Stimulated activated CD8-positive, alpha-beta memory T cell treated with anti-CD3 and anti-CD28 coated beads, Interleukin-2, amount 100 ng/mL, for 48 hours (primary cell): ENCODE data around the gene WDR83.
"Not testable (repeated sequence)": the region's sequence is repeated elsewhere in the genome, so short reads cannot be mapped to it uniquely, and the experiment has no call there.

Experiments
- DNase-seq, 2 donors: peaks; one replicate each; pipeline ENCODE4 v3.0.0-alpha.2; 2020; ENCODE audit warnings: low read depth in 2 of 2

WDR83 gene, protein sequence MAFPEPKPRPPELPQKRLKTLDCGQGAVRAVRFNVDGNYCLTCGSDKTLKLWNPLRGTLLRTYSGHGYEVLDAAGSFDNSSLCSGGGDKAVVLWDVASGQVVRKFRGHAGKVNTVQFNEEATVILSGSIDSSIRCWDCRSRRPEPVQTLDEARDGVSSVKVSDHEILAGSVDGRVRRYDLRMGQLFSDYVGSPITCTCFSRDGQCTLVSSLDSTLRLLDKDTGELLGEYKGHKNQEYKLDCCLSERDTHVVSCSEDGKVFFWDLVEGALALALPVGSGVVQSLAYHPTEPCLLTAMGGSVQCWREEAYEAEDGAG

DNA sequence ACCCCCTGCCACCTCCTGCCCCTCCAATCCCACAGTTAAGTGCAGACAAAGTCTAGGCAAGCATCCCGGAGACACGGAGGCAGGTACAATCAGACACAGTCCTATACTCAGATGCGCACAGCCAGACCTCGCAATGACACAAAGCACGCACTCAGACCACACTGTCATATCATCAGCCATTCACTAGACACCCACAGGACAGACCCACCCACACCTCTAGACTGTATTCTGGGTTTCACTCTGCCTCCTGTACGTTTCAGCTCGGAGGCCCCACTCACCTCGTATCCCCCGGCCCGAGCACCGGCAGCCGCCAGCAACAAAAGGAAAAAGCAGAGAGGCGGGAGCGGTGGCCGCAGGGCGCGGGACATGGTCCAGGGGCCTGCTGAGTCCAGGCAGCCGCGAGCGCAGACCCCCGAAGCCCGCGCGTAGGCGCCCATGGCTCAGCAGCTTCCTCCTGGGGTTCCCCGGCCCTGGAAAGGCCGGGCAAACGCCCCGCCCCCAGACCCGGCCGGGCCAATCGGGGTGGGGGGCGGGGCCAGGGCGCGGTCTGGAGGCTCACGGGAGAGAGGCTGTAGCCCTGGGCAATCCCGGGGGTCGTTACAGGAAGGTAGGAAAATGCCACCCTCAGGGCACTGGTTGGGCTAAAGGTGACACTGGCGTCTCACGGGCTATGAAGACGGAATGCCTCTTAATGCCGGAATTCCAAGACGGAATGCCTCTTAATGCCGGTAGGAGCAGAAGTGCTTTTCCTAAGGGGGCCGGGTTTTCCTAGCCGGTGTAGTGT is at the start of gene WDR83, which contains the start of gene MAN2B1:
Gene WDR83, plus strand, starts transcription at position 543 of the 784 bp plus-strand sequence. CDS start 2,984 bp downstream, outside the sequence.
Gene MAN2B1, minus strand, starts transcription at position 478 of the 784 bp plus-strand sequence. Its CDS starts 41 bp downstream, at position 437.
- DNase-seq, result peak; percentile 72 to 83

DNA sequence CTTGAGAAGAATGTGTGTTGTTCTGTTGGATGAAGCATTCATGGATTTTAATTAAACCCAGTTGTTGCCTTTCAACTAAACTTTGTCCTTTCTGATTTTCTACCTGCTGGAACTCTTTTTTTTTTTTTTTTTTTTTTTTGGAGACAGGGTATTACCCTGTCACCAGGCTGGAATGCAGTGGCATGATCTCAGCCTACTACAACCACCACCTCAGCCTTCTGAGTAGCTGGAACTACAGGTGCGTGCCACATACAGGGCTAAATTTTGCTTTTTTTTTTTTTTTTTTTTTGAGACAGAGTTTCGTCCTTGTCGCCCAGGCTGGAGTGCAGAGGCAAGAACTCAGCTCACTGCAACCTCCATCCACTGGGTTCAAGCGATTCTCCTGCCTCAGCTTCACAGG is 49.0 kb upstream of the WDR83 start:
- DNase-seq, result no peak

DNA sequence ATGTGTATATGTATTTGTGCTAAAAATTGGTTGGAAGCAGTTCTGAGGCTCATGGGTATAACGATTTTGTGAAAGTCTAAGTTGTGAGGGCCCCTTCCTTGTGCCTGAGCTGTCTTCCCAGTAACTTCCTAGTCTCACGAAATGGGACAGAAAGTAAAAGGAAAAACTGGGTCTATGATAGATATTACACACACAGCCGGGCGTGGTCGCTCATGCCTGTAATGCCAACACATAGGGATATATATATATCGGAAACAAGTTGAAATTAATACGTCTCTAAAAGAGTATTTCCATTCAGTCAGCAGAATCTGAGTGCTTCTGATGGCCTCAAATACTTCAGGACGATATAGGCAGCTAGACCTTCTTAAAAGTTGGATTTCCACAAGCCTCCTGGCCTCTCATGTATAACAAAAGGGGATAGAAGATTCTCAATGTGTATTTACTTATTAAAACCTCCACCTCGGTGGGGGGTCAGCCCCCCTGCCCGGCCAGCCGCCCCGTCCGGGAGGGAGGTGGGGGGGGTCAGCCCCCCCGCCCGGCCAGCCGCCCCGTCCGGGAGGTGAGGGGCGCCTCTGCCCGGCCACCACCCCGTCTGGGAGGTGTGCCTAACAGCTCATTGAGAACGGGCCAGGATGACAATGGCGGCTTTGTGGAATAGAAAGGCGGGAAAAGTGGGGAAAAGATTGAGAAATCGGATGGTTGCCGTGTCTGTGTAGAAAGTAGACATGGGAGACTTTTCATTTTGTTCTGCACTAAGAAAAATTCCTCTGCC is 45.2 kb upstream of the WDR83 start:
- not testable (repeated sequence) for DNase-seq

DNA sequence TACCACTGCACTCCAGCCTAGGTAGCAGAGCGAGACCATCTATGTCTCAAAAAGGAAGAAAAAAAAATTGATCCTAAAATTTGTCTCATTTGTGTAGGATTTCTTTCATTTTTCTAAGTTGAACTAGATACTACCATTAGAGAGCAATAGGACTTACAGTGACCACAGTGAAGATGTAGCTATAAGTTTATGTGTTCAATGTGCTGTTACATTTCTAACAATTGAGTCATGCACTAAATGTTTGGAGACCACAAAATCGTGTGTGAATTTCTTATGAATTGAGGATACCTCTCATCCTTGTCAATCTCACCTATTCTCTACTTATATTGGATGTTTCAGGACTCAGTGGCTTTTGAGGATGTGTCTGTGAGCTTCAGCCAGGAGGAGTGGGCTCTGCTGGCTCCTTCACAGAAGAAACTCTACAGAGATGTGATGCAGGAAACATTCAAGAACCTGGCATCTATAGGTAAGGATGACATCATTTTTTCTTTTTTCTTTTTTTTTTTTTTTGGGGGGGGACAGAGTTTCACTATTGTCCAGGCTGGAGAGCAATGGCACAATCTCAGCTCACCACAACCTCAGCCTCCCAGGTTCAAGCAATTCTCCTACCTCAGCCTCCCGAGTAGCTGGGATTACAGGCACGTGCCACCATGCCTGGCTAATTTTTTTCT is 43.1 kb upstream of the WDR83 start:
- DNase-seq, result no peak

DNA sequence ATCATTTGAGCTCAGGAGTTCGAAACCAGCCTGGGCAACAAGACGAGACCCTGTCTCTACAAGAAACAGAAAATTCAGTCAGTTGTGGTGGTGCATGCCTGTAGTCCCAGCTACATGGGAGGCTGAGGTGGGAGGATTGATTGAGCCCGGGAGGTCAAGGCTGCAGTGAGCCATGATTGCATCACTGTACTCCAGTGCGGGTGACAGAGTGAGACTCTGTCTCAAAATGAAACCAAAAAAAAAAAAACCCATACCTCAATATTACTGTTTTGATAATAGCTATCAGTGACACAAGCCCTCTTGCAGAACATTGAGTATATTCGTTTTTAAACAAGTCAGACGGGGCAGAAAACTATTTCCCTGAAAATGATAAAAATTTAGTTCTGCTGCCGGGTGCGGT is 39.6 kb upstream of the WDR83 start:
- DNase-seq, result no peak

DNA sequence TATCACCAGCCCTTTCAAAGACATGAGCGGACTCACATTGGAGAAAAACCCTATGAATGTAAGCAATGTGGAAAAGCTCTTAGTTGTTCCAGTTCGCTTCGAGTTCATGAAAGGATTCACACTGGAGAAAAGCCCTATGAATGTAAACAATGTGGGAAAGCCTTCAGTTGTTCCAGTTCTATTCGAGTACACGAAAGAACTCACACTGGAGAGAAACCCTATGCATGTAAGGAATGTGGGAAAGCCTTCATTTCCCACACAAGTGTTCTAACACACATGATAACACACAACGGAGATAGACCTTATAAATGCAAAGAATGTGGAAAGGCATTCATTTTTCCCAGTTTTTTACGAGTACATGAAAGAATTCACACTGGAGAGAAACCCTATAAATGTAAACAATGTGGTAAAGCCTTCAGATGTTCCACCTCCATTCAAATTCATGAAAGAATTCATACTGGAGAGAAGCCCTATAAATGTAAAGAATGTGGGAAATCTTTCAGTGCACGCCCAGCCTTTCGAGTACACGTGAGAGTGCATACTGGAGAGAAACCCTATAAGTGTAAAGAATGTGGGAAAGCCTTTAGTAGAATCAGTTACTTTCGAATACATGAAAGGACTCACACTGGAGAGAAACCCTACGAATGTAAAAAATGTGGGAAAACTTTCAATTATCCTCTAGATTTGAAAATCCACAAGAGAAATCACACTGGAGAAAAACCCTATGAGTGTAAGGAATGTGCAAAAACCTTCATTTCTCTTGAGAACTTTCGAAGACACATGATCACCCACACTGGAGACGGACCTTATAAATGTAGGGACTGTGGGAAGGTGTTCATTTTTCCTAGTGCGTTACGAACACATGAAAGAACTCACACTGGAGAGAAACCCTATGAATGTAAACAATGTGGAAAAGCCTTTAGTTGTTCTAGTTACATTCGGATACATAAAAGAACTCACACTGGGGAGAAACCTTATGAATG is 38.3 kb upstream of the WDR83 start:
- DNase-seq, result no peak

DNA sequence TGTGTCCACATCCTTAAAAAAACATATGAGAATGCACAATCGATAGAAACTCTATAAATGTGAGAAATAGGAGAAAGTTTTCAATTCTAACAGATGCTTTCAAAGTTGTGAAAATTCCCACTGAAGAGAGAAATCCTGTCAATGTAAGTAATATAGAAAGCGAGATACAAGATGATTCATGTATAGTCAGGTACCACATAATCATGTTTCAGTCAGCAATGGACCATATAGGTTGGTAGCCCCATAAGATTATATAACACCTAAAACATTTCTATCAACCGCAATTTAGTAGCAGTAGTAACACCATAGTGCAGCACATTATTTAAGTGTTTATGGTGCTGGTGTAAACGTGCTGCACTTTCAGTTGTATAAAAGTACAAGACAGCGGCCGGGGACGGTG is 37.4 kb upstream of the WDR83 start:
- no peak for DNase-seq

DNA sequence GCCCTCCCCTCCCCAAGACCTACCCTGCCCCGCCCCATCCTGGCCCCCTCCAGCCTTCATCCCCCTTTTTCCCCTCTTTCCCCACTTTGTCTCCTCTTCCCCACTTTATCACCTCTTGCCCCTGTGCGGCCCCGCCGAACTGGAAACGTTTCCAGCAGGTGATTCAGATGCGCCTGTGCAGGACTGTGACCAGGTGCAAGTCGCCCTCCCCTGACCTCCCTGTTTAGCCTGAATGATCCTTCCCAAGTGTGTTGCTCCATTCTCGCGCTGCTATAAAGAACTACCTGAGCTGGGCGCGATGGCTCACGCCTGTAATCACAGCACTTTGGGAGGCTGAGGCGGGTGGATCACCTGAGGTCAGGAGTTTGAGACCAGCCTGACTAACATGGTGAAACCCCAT is 30.0 kb upstream of the WDR83 start:
- no peak for DNase-seq

DNA sequence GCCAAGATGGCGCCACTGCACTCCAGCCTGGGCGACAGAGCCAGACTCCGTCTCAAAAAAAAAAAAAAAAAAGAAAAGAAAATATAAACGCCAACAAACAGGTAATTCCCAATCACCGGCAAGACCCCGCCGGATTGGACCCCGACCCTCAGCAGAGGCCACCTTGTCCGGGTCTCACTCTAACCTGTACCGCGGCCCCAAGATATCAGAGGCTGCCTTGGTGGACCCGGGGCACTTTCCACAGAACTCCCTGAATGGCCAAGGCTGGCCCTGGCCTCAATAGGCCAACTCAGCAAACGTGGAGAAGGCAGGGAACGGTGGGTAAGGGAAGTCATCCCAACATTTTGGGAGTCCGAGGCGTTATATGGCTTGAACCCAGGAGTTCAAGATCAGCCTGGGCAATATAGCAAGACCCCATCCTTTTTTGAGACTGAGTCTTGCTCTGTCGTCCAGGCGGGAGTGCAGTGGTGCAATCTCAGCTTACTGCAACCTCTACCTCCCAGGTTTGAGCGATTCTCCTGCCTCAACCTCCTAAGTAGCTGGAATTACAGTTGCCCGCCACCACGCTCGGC is 27.9 kb upstream of the WDR83 start:
- DNase-seq, result no peak

DNA sequence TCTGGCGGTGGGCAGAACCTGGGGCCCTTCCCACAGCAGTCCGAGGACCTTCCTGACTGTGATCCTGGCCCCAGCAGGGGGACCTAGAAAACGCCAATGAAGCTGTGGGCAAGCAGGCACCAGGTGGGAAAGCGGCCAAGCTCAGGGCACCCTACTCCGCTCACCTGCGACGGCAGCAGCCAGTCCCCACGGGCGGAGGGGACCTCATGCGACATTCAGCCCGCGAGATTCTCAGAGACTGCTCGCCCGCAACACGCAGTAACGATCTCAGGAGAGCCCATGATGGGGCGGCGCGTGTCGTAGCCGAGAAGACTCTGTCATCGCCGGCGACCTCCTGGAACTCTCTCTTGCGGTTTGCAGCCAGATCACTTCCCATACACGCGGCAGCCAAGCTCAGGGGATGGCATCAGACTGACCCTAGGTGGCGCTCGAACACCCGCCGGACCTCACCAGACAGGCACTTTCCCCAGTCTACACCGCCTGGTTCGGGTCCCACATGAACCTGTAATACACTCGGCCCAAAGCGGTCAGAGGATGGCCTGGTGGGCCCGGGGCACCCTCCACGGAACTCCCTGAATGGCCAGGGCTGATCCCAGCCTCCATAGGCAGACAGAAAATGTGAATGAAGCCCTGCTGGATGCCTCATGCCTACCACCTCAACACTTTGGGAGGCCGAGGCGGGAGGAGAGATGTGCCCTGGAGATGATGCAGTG is 26.6 kb upstream of the WDR83 start:
- DNase-seq, result peak; percentile 80 to 85

DNA sequence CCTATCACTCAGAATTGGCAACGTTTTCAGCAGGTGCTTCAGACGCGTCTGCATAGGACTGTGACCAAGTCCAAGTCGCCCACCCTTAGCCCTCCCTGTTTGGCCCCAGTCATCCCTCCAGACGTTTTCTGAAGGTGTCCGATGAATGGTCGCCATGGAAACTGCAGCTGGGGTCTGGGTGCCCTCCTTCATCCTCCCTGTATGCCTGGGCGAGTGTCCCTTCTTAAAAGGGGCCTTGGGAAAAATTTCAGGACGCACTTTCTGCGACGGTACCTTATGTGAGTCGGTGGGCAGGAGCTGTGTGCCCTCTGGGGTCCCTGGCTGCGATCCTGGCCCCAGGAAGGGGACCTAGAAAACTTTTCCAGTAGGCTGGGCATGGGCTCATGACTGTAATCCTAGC is 25.2 kb upstream of the WDR83 start:
- no peak for DNase-seq

DNA sequence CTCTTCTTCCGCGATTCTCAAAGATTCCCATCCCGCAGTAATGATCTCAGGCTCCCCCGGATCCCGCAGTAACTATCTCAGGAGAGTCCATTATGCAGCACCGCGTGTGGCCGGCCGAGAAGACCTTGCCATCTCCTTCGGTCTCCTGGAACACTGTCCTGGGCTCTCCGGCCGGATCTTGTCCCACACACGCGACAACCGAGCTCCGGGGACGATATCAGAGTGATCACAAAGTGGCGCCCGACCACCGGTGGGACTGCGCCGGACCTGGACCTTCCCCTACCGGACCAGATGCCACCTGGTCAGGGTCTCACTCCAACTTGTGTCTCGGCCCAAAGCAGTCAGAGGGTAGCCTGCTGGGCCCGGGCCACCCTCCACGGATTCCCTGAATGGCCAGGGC is 24.1 kb upstream of the WDR83 start:
- no peak for DNase-seq

DNA sequence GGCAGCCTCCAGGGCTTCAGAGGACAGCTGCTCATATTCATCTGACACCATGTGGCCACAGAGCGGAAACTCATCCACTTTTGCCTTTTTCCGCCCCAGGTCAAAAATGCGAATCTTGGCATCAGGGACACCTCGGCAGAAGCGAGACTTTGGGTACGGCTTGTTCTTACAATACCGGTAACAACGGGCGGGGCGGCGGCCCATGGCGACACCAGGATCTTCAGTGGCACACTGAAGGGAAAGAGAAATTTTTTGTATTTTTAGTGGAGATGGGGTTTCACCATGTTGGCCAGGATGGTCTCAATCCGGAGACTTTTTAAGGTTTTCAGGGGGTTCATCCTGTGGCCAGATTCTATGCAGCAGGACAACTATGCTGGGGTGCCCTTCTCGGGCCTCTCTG is 22.9 kb upstream of the WDR83 start:
- not testable (repeated sequence) for DNase-seq

DNA sequence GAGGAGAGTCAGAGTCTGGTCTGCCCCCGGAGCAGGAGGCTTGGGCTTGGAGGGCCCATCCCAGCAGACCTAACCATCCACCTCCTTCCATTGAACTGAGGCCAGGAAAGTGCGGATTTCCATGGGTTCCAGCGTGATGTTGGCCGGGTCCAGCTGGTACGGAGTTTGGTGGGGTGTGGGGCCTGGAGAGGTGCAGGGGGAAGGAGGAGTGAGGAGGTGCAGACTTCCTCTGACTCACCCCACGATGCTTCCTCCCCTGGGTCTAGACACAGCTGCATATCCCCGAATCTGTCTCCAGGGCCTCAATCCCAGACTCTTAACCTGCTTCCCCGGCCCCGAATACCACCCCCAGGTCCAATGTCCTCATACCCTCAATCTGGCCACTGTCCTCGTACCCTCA is 20.1 kb upstream of the WDR83 start:
- DNase-seq, result no peak

DNA sequence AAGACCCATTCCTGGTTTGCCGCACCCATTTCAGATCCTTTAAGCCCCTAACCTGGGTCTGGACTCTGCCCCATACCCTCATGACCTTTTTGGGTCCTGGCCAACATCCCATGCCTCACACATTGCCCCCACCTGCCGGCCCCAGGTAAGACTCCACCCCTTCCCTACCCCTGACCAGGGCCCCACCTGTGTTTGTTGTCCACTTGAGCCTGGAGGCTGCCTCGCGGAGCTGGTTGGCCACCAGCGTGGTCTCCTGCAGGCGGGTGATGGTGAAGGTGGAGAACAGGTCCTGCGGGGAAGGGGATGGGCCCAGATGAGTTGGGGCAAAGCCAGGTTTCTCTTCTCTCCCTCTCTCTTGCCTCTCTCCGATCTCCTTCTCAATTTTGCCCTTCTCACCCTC is 19.6 kb upstream of the WDR83 start:
- DNase-seq, result no peak

DNA sequence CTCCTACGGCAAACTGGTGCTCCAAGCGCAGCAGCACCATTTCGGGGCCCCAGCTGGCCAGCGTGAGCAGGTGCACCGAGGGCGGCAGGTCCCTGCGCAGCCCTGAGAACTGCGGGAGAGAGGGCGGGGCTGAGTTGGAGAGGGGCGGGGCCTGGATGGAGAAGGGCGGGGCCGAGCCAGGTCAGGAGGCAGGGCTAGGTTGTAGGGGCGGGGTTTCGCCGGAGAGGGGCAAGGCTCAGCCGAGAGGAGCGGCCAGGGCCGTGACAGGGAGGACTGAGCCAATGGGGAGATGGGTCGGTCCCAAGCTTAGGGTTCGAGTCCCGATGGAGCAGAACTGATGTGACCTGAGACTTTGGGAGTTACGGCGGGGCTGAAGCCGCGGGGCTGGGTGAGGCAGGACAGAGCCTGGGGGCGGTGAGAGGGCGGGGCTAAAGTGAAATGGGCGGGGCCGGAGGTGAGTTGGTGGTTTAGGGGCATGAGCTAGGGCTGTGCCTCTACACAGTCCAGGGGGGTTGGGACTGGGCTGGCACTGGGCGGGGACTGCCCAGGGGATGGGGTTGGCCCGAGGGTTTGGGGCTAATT is 19.0 kb upstream of the WDR83 start:
- peak in 1 of 2 donors; percentile 38 for DNase-seq

DNA sequence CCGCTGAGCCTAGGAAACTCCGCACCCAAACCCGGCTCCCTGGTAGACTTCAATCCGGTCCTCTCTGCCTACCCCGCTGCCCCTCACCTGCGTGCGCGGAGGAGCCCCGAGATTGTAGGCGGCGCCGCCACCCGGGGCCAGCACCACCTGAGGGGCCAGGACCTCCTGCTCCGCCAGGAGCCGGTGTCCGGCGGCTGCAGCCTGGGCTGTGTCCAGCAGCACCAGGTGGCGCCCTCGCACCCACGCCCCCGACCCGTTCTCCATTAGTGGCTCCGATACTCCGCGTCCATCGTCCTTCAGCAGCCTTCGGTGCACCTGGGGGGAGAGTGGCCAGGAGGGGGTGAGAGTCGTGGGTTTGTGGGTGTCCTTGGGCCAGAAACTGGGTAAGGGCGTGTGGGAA is 18.5 kb upstream of the WDR83 start:
- DNase-seq, result no peak

DNA sequence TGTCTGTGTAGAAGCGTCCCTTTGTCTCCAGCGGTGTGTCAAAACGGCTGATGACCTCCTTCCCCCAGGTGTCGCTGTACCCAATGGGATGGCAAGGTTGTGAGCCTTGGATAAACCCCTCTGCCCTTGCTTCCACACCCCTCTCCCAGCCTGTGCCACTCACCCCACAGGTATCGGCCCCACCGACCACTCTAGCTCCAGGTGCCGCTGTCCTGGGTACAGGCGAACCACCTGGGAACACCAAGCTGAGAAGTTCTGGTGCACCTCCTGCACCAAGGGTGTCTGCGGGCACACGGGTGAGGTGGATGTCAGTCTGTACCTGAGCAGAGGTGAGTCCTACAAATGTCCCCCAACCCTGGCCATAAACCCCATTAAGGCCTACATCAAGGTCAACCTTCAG is 16.7 kb upstream of the WDR83 start:
- DNase-seq, result no peak

DNA sequence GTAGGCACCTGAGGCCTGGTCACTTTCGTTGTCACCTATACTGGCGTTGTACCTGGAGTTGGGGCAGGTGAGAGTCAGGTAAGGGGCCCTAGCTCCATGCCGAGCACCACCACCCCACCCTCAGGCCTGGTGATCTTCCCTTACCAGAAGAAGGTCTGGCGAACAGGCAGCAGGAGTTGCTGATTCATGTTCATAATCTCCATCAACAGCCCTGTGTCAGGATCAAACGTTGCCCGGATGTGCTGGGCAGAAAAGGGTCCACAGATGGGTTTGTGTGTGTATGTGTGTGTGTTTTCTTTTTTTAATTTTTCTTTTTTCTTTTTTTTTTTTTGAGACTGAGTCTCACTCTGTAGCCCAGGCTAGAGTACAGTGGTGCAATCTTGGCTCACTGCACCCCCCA is 14.4 kb upstream of the WDR83 start:
- DNase-seq, result no peak
